HFFc6 (cell line): ENCODE measurements around the gene LAMA3. TPM values are rescaled to one million over a fixed set of nuclear protein-coding genes. Genes with fewer than 3 reads are reported as not detected.

Experiments
- DNase-seq: peaks from one replicate; pipeline ENCODE4 v3.0.0-alpha.2; 2018
- H3K27ac Mint-ChIP-seq: 2 replicates; pipeline ENCODE4 v1.8.0; 2020; ENCODE audit warnings: mild to moderate bottlenecking, mixed read lengths
- H3K27me3 Mint-ChIP-seq: 2 replicates; pipeline ENCODE4 v1.8.0; 2021; ENCODE audit warnings: mild to moderate bottlenecking, moderate library complexity, mixed read lengths; ENCODE audit not compliant: insufficient read depth
- H3K36me3 Mint-ChIP-seq: 2 replicates; pipeline ENCODE4 v1.8.0; 2021; ENCODE audit warnings: low read depth, mixed read lengths
- H3K4me1 Mint-ChIP-seq: 2 replicates; pipeline ENCODE4 v1.8.0; 2020; ENCODE audit warnings: low read depth, mixed read lengths
- H3K4me3 Mint-ChIP-seq: 2 replicates; pipeline ENCODE4 v1.8.0; 2020; ENCODE audit warnings: mild to moderate bottlenecking, moderate library complexity, mixed read lengths
- H3K9me3 Mint-ChIP-seq: 2 replicates; pipeline ENCODE4 v1.8.0; 2020; ENCODE audit warnings: mild to moderate bottlenecking, mixed read lengths
- CTCF ChIP-seq: fragments of 200-600 bp; sonication (generic); IDR thresholded peaks from 2 replicates; pipeline ENCODE4 v1.5.0; 2021; ENCODE audit warnings: antibody characterized with exemption, mild to moderate bottlenecking
- total RNA-seq, 6 experiments: library from RNA; stranded (reverse); fragmentation: NEBNext Ultra II Directional; extraction: Animal tissue kit (Norgen Biotek cat#: 25700); gene quantifications; 2 replicates in 1 of 6; 3 replicates in 5 of 6; pipeline ENCODE4 v1.2.3, GENCODE V29; 2021

The LAMA3 gene
- total RNA-seq, 6 experiments from 2014 or later = 0.46 to 1.6 (median 0.54) TPM

- no peaks in the 10 kb centered on the region for H3K9me3 Mint-ChIP-seq
- H3K36me3 Mint-ChIP-seq = no peaks in the 10 kb centered on the region
- no peaks in the 10 kb centered on the region; the same call in 1 of the 2 replicates for H3K27me3 Mint-ChIP-seq
- no peak overlapping the region for H3K27ac Mint-ChIP-seq
- no peak for TF ChIP-seq CTCF
- H3K4me1 Mint-ChIP-seq = peaks cover 53% of the 10 kb centered on the region
- no peak overlapping the region for H3K4me3 Mint-ChIP-seq
- DNase-seq = no peak
Measured at GRCh38 chr18:23859466-23860336, 170.4 kb downstream of the LAMA3 start.

GRCh38 chr18:23861326-23861725, 172.1 kb downstream of the LAMA3 start:
- Mint-ChIP-seq H3K27me3 (peaks cover 1% of the 10 kb centered on the region), H3K36me3 (no peaks in the 10 kb centered on the region), H3K9me3 (no peaks in the 10 kb centered on the region), H3K27ac (peak overlapping the region; percentile 85), H3K4me3 (0 out of 2 replicates have a peak overlapping the region, but pooled peaks have one; percentile 30), H3K4me1 (peaks cover 56% of the 10 kb centered on the region)
- DNase-seq = no peak
- TF ChIP-seq CTCF = no peak

- H3K27ac Mint-ChIP-seq = peak overlapping the region; percentile 85
- 0 out of 2 replicates have a peak overlapping the region, but pooled peaks have one; percentile 30 for H3K4me3 Mint-ChIP-seq
- no peaks in the 10 kb centered on the region for H3K36me3 Mint-ChIP-seq
- H3K9me3 Mint-ChIP-seq = no peaks in the 10 kb centered on the region
- peaks cover 1% of the 10 kb centered on the region for H3K27me3 Mint-ChIP-seq
- peaks cover 50% of the 10 kb centered on the region for H3K4me1 Mint-ChIP-seq
- TF ChIP-seq CTCF = no peak
- peak; percentile 90 for DNase-seq
Measured at GRCh38 chr18:23861805-23862470, 172.7 kb downstream of the LAMA3 start.

- no peak for DNase-seq
- no peak for TF ChIP-seq CTCF
- H3K27ac Mint-ChIP-seq = no peak overlapping the region
- no peaks in the 10 kb centered on the region for H3K9me3 Mint-ChIP-seq
- no peak overlapping the region for H3K4me3 Mint-ChIP-seq
- peaks cover 35% of the 10 kb centered on the region for H3K4me1 Mint-ChIP-seq
- H3K36me3 Mint-ChIP-seq = no peaks in the 10 kb centered on the region
- peaks cover 4% of the 10 kb centered on the region for H3K27me3 Mint-ChIP-seq
Measured at GRCh38 chr18:23864624-23865023, 175.4 kb downstream of the LAMA3 start.

- Mint-ChIP-seq H3K27me3 (peaks cover 4% of the 10 kb centered on the region), H3K27ac (no peak overlapping the region), H3K4me3 (no peak overlapping the region), H3K9me3 (no peaks in the 10 kb centered on the region), H3K36me3 (no peaks in the 10 kb centered on the region), H3K4me1 (peaks cover 20% of the 10 kb centered on the region)
- DNase-seq = no peak
- no peak for TF ChIP-seq CTCF
Measured at GRCh38 chr18:23867006-23867405, 177.8 kb downstream of the LAMA3 start.
